Muscle of leg (tissue), 11 donors: ENCODE data around the gene CELF2. TPM values are rescaled to one million over a fixed set of nuclear protein-coding genes. Genes with fewer than 3 reads are reported as not detected.

Source experiments
- DNase-seq: peaks from one replicate; pipeline ENCODE4 v3.0.0; 2013
- H3K27ac ChIP-seq: one replicate; pipeline ENCODE4 v1.5.1; 2013; ENCODE audit warnings: mild to moderate bottlenecking, low read length, control low read depth
- H3K27me3 ChIP-seq: one replicate; pipeline ENCODE4 v1.6.1; 2013; ENCODE audit warnings: low read length; ENCODE audit not compliant: control insufficient read depth, insufficient read depth
- H3K36me3 ChIP-seq: one replicate; pipeline ENCODE4 v1.6.1; 2013; ENCODE audit warnings: low read length; ENCODE audit not compliant: control insufficient read depth, insufficient read depth
- H3K4me1 ChIP-seq: one replicate; pipeline ENCODE4 v1.6.1; 2013; ENCODE audit warnings: low read length; ENCODE audit not compliant: control insufficient read depth, insufficient read depth
- H3K4me3 ChIP-seq: one replicate; pipeline ENCODE4 v1.5.1; 2013; ENCODE audit warnings: low read length, control low read depth
- H3K9me3 ChIP-seq: replicated peaks from 2 replicates; pipeline ENCODE4 v1.6.1; 2013; ENCODE audit warnings: low read depth, low read length; ENCODE audit not compliant: control insufficient read depth
- WGBS: methylation state at CpG from one replicate; pipeline ENCODE4 v1.1.5; 2013; ENCODE audit warnings: missing lambda C conversion rate; ENCODE audit not compliant: insufficient coverage; 5-methylcytosine and 5-hydroxymethylcytosine counted together
- polyA plus RNA-seq, 8 donors: library from polyadenylated mRNA; unstranded; fragments of 120-200 nt; gene quantifications; one replicate each; pipeline versions ENCODE4 v1.2.1 to v1.2.3, GENCODE V29; 2013; ENCODE audit warnings: inconsistent platforms in 1 of 8, low replicate concordance in 1 of 8; ENCODE audit not compliant: insufficient read length in 8 of 8, insufficient read depth in 1 of 8
- total RNA-seq: library from RNA; stranded (reverse); fragments of 120-200 nt; gene quantifications from one replicate; pipeline ENCODE4 v1.2.4, GENCODE V29; 2013

CELF2 gene
- total and polyA plus RNA-seq, 9 donors, result 37.2 to 80.8 (median 65.8) TPM

GRCh38 chr10:11326913-11327616 lies 309.4 kb downstream of the CELF2 start:
- Histone ChIP-seq H3K4me1 (peaks cover 29% of the 10 kb centered on the region), H3K36me3 (peaks cover 34% of the 10 kb centered on the region)
- WGBS, result 82% methylated on average over 8 of the region's 11 CpGs

GRCh38 chr10:11328264-11329061 lies 310.8 kb downstream of the CELF2 start:
- Histone ChIP-seq H3K9me3 (no peaks in the 10 kb centered on the region), H3K27ac (peak overlapping the region; percentile 87), H3K36me3 (peaks cover 42% of the 10 kb centered on the region), H3K4me1 (peaks cover 34% of the 10 kb centered on the region), H3K4me3 (no peak overlapping the region), H3K27me3 (no peaks in the 10 kb centered on the region)
- 55% methylated on average over 9 of the region's 17 CpGs for WGBS
- DNase-seq, result peak; percentile 85

More at GRCh38 chr10:11326913-11327616, 309.4 kb downstream of the CELF2 start:
- Histone ChIP-seq H3K27me3 (no peaks in the 10 kb centered on the region), H3K27ac (no peak overlapping the region), H3K4me3 (no peak overlapping the region), H3K9me3 (no peaks in the 10 kb centered on the region)
- DNase-seq, result no peak

GRCh38 chr10:11329062-11329673 lies 311.5 kb downstream of the CELF2 start:
- no peaks in the 10 kb centered on the region for H3K9me3 ChIP-seq
- H3K4me3 ChIP-seq, result no peak overlapping the region
- no peak for DNase-seq
- H3K27ac ChIP-seq, result peak overlapping the region; percentile 87
- peaks cover 37% of the 10 kb centered on the region for H3K36me3 ChIP-seq
- peaks cover 34% of the 10 kb centered on the region for H3K4me1 ChIP-seq
- 33% methylated on average over 1 of the region's 12 CpGs for WGBS
- no peaks in the 10 kb centered on the region for H3K27me3 ChIP-seq

GRCh38 chr10:11330383-11331045 lies 312.8 kb downstream of the CELF2 start:
- Histone ChIP-seq H3K4me1 (peaks cover 39% of the 10 kb centered on the region), H3K27ac (peak overlapping the region; percentile 49), H3K4me3 (no peak overlapping the region), H3K9me3 (no peaks in the 10 kb centered on the region), H3K27me3 (no peaks in the 10 kb centered on the region), H3K36me3 (peaks cover 36% of the 10 kb centered on the region)
- 52% methylated on average over 5 of the region's 8 CpGs for WGBS
- DNase-seq, result peak; percentile 89

GRCh38 chr10:11331046-11331577 lies 313.4 kb downstream of the CELF2 start:
- peaks cover 30% of the 10 kb centered on the region for H3K36me3 ChIP-seq
- no peaks in the 10 kb centered on the region for H3K27me3 ChIP-seq
- DNase-seq, result no peak
- no peak overlapping the region for H3K4me3 ChIP-seq
- H3K27ac ChIP-seq, result peak overlapping the region; percentile 49
- H3K4me1 ChIP-seq, result peaks cover 39% of the 10 kb centered on the region
- no peaks in the 10 kb centered on the region for H3K9me3 ChIP-seq

GRCh38 chr10:11331726-11332125 lies 314.1 kb downstream of the CELF2 start:
- Histone ChIP-seq H3K27ac (no peak overlapping the region), H3K36me3 (peaks cover 24% of the 10 kb centered on the region), H3K4me1 (peaks cover 42% of the 10 kb centered on the region), H3K4me3 (no peak overlapping the region), H3K27me3 (no peaks in the 10 kb centered on the region), H3K9me3 (no peaks in the 10 kb centered on the region)
- peak; percentile 70 for DNase-seq
- WGBS, result no CpG with 5 or more reads among the region's 3 CpGs

- H3K9me3 ChIP-seq, result no peaks in the 10 kb centered on the region
- H3K27ac ChIP-seq, result no peak overlapping the region
- no peak for DNase-seq
- H3K36me3 ChIP-seq, result peaks cover 24% of the 10 kb centered on the region
- H3K4me1 ChIP-seq, result peaks cover 42% of the 10 kb centered on the region
- H3K27me3 ChIP-seq, result no peaks in the 10 kb centered on the region
- WGBS, result 66% methylated on average over 5 of the region's 10 CpGs
- H3K4me3 ChIP-seq, result no peak overlapping the region
Measured at GRCh38 chr10:11332846-11333245, 315.2 kb downstream of the CELF2 start.

GRCh38 chr10:11334436-11334835 lies 316.8 kb downstream of the CELF2 start:
- Histone ChIP-seq H3K9me3 (no peaks in the 10 kb centered on the region), H3K36me3 (peaks cover 24% of the 10 kb centered on the region), H3K27ac (no peak overlapping the region), H3K27me3 (no peaks in the 10 kb centered on the region), H3K4me1 (peaks cover 38% of the 10 kb centered on the region), H3K4me3 (no peak overlapping the region)
- 70% methylated on average over 2 of the region's 8 CpGs for WGBS
- no peak for DNase-seq

- WGBS, result 65% methylated on average over 7 of the region's 12 CpGs
- no peaks in the 10 kb centered on the region for H3K9me3 ChIP-seq
- H3K36me3 ChIP-seq, result peaks cover 24% of the 10 kb centered on the region
- no peak overlapping the region for H3K27ac ChIP-seq
- no peak for DNase-seq
- H3K4me1 ChIP-seq, result peaks cover 35% of the 10 kb centered on the region
- H3K27me3 ChIP-seq, result no peaks in the 10 kb centered on the region
- no peak overlapping the region for H3K4me3 ChIP-seq
Measured at GRCh38 chr10:11335167-11335652, 317.5 kb downstream of the CELF2 start.
